ENCODE results near the gene NPEPL1.
"Not testable (repeated sequence)": the region's sequence is repeated elsewhere in the genome, so short reads cannot be mapped to it uniquely, and the experiment has no call there.

NPEPL1 gene

GRCh38 chr20:58692579-58693225 lies at the start of gene NPEPL1:
TSS of gene NPEPL1 (plus strand) at chr20:58692800. CDS start at chr20:58692901, 101 bp downstream.
- no peak for DNase-seq

DNA sequence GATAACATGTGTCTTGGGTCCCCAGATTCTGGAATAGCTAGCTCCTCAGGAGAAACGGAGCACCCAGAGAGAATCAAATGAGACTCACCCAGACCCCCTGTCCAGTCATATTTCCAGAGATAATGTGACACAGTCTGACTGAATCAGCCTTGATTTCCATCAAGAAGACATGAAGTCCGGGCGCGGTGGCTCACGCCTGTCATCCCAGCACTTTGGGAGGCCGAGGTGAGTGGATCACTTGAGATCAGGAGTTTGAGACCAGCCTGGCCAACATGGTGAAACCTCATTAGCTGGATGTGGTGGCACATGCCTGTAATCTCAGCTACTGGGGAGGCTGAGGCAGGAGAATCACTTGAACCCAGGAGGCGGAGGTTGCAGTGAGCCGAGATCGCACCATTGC lies 49.7 kb upstream of the NPEPL1 start:
- not testable (repeated sequence) for DNase-seq

DNA sequence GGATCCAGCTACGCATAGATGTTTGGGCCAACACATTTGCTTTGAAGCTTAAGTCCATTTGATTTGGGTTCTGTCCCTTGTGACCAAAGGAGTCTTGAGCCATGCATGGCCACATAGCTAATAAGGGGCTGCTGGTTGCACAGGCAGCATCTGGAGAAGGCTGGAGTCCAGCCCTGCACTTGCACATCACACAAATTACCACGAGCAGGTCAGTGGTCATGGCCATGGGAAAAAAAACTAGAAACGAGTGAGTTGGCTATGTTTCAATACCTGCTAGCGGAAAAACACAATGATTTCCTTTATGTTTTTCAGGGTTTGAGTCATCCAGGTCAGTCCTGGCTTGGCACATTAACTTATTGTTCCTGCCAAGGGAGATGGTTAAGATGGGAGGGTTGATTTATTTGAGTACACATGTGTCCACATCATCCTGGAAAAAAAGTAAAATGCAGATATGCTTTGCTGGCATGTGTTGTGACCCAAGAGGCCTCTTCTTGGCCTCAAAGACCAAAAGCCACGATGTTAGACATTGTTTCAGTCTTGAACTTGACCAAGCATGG lies 47.1 kb upstream of the NPEPL1 start:
- DNase-seq: no peak

DNA sequence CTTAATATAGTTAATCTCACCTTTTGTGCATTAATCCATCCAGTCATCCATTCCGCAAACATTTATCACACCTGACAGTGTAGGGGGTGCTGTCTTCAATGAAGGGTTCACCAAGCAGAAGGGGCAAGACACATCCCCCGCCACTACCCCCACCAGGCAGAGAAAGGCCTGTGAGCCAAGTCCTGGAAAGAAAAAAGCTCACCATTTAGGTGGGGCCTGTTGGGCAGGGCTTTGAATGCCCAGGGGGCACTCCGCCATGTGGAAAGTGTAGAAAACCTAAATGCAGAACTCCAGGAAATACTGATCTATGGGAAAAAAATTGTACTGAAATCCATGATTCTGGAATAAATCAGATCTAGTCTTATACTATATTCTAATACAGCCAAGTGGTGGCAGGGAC lies 46.3 kb upstream of the NPEPL1 start:
- no peak for DNase-seq

DNA sequence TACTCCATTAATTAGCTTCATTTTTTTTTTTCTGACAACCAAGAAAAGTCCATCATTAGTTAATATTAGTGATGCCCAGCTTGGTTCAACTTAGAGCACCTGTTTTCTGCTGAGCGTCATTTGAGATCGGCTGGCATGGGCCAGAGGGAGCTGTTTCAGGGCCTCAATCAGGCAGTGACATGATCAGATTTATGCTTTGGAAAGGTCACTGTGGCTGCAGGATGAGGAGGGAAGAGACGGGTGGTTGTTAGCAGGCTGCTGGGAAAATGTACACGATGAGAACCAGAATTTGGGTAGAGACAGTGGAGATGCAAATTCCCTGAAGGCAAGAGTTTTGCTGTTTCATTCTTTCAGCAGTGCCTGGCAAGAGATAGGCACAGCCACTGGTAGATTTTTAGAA lies 45.9 kb upstream of the NPEPL1 start:
- DNase-seq: no peak

DNA sequence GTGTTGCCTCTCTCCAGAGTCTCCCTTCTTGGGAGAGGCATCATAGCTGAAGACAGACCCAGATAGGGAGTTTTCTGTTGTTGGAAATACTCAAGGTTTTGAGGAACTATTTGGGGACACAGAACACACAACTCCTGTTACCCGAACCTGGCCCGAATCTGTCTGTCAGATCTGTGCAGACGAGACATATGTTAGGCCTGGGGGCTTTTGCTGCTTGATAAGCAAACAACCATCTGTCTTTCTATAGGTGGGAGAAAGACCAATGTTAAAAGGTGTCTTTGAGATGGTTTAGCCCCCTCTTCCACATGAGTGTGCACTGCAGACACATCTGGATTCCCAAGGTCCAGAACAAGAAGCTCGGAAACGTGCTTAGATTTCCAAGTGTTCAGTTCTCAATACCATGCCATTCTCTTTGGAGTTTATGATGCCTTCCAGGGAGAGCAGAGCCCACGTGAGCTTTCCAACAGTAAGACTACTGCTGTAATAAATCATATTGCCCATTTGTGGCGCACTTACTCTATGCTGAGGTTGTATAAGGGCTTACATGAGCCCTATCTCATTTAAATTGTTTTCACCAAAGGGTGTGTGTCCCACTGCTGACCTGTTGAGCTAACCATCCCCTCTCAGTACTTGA lies 45.3 kb upstream of the NPEPL1 start:
- no peak for DNase-seq

- DNase-seq: no peak
These were observed 44.7 kb upstream of the NPEPL1 start for GRCh38 chr20:58647796-58648501.

DNA sequence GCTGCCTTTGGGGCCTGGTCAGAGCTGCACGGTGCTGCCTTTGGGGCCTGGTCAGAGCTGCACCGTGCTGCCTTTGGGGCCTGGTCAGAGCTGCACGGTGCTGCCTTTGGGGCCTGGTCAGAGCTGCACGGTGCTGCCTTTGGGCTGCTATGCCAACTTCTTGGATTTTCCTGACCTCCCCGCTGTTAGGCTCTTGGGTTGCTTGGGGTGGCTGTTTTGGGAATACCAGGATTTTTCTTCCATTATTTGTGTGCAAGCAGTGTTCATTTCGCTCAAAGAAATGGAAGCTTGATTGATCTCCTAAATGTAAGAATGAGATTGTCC lies 44.1 kb upstream of the NPEPL1 start:
- DNase-seq: not testable (repeated sequence)

DNA sequence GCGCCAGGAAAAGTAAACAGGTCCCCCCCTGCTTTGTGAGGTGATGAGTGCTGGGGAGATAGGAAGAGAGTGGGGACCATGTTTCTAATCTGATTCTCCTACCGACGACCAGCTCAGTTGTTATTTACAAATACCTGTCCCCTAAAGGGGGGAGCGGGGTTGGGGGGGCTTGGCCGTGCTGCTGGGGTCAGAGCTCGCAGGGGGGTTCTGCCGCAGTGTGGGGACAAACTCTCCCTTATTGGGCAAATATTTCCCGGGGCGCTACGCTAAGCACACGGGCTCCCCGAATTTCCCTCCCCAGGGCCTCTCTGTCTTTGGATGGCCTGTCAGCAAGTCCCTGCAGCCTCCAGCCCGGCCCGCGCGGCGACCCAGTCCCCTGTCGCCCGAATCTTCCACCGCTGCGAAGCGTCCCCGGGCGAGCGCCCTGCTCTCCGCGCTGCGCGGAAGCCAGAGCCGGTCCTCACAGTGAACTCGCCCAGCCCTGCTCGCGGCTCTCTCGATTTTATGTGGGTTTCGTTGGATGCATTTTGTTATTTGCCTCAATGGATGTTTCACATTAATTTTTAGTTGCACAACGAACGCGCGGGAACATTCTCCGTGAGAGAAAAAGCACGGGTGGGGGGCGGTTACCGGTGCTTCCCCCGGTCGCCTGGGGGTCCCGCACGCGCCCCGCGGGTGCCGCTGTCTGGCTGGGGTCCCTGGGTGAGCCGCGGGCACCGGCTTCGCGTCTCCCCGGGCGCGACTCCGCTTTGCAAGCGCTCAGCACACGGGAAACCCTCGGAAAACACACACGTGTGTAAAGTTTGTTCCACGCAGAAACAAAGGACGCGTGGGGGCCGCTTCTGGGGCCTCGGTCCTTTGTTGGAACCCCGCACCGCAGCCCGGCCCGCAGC lies 43.1 kb upstream of the NPEPL1 start:
- DNase-seq: no peak

- DNase-seq: no peak
These were observed 42.3 kb upstream of the NPEPL1 start for GRCh38 chr20:58650181-58650775.

DNA sequence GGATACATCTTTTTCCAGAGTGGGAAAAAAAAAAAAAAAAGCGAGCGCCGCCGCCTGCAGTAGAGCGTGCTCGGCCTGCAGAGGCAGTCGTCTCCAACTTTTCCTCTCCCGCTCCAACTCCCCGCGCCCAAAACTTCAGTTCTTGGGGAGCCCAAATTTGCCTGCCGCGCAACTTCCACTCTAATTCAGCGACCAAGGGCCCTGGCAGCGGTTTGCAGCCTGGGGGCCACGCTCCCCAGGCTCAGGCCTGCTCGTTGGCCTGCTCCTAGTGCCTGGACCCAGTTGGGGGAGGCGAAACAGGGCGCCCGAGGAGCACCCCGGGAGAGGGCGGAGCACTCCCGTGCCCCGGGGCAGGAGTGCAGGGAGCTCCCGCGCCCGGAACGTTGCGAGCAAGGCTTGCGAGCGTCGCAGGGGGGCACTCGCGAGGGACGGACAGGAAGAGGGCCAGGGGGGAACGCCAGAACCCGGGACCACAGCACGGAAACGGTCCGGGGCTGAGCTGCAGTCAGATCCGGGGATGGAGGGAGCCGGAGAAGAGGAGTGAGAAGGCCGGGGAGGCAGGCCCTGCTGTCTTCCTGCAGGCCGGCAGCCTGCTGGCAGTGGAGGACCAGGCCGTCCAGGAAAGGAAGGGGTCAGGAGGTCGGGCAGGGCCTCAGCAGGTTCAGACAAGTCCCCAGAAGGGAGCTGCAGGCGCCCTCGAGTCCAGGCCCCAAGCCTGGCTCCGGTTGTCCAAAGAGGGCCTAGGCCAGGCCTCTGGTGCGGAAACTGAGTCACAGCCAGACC lies 41.6 kb upstream of the NPEPL1 start, which contains the start of gene STX16:
Gene STX16 (plus strand): TSS at position 508 of the 783 bp plus-strand sequence. CDS start 724 bp downstream, outside the sequence.
- peak; percentile 89 for DNase-seq

DNA sequence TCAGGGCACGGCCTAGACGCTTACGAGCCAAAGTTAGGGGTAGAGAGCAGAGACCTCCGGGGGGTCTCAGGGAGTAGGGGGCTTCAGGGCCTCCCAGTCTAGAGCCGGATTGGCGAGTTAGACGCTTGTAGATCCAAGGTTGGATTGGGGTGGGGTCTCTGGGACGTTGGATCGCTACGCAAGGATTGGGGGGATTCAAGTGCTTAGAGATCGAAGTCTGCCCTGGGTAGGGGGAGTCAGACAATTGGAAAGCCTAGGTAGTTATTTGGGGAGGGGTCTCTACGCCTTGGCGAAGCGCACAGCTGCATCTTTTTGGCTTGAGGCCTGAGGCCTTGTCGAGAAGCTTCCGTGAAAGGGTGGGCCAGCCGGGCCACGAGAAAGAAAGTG lies 41.0 kb upstream of the NPEPL1 start:
- no peak for DNase-seq

DNA sequence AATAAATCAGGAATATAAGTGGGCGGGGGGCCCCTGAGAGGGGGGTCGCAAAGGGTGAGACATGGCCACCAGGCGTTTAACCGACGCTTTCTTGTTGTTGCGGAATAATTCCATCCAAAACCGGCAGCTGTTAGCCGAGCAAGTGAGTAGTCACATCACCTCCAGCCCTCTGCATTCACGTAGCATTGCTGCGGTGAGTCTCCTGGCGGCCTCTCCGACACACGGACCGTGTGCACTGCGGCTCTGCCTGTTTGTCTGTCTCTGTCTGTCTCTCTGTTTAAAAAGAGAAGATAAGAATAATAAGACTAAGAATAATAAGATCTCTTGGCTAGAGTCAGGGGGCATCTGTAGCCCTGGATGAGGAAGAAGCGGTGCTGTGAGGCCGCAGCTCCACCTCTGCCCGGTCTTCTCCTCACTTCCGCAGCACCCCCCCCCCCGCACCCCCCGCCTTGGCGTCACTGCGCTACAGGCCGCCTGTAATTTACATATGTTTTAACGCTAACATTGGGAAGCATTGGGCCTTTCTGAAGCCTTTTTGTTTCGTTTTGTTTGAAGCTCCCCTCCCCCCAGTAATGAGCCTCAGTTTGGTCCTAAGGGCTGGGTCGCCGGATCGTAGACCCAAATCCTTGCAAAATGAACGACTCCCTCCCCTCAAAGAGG lies 40.5 kb upstream of the NPEPL1 start:
- DNase-seq: peak; percentile 77

GRCh38 chr20:58652606-58653294 lies 39.9 kb upstream of the NPEPL1 start:
- no peak for DNase-seq

DNA sequence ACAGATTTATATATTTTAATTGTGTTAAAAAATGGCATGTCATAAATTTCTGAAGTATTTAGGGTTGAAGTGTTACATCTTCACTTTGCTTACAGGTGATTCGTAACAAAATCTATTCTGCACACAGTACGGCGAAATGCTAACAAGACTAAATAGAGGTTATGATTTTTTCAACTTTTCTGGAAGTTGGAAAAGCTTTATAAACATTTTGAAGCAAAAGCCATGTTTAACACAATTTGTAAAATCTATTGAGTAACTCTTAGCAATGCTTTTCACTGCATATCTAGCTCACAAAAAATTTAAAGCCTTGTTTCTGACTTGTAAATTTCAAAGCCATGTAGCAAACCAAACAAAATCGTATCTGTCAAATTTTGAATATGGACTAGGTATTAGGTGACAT lies 38.3 kb upstream of the NPEPL1 start:
- DNase-seq: no peak

GRCh38 chr20:58655328-58656107 lies 37.1 kb upstream of the NPEPL1 start:
- DNase-seq: no peak

DNA sequence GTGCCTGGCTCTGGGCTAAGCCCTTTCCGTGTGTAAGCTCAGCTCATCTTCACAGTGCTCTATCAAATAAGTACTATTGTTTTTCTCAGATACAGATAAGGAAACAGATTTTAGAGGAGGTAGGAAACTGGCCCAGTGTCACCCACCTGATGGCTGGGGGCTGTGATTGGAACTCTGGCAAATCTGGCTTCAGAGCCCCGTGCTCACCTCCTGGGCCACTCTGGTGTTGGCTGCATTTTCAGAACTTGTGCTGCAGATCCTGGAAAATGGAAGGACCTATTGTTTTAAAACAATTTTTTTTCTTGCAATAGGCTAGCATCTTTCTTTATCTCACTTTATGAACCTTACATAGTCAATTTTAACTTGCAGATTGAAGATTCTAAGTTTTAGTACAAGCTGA lies 35.8 kb upstream of the NPEPL1 start:
- no peak for DNase-seq

GRCh38 chr20:58657262-58657661 lies 35.3 kb upstream of the NPEPL1 start:
- no peak for DNase-seq

- no peak for DNase-seq
These were observed 34.6 kb upstream of the NPEPL1 start for GRCh38 chr20:58657986-58658385.

GRCh38 chr20:58658760-58659159 lies 33.8 kb upstream of the NPEPL1 start:
- DNase-seq: no peak

All from NCI-H1048 (cell line).